NT2/D1 (cell line): Measurements from ENCODE around the gene KLF13.

Experiments used
- DNase-seq: peaks from one replicate; pipeline ENCODE4 v3.0.0-alpha.2; 2011; ENCODE audit warnings: low read depth, low spot score
- H3K27me3 ChIP-seq: 2 replicates; pipeline ENCODE4 v1.6.0; 2011; ENCODE audit warnings: mild to moderate bottlenecking; ENCODE audit not compliant: insufficient read length, insufficient read depth
- H3K36me3 ChIP-seq: 2 replicates; pipeline ENCODE4 v1.6.1; 2011; ENCODE audit warnings: mild to moderate bottlenecking, low read length, mixed read lengths; ENCODE audit not compliant: insufficient read depth, insufficient read length
- H3K4me1 ChIP-seq: 2 replicates; pipeline ENCODE4 v1.5.1; 2011; ENCODE audit not compliant: insufficient read depth, insufficient read length
- H3K4me3 ChIP-seq: 2 replicates; pipeline ENCODE4 v1.5.1; 2011; ENCODE audit warnings: low read depth; ENCODE audit not compliant: insufficient read length
- H3K9ac ChIP-seq: 2 replicates; pipeline ENCODE4 v1.6.0; 2011; ENCODE audit warnings: low read depth; ENCODE audit not compliant: insufficient read length
- H3K9me3 ChIP-seq: 2 replicates; pipeline ENCODE4 v1.5.1; 2011; ENCODE audit warnings: mild to moderate bottlenecking, low read length; ENCODE audit not compliant: insufficient read depth
- SUZ12 ChIP-seq: IDR thresholded peaks from 2 replicates; pipeline ENCODE4 v1.6.1; 2011; ENCODE audit not compliant: insufficient read length, insufficient read depth; ENCODE audit errors: extremely low read depth
- YY1 ChIP-seq: IDR thresholded peaks from 2 replicates; pipeline ENCODE4 v1.6.1; 2011; ENCODE audit not compliant: insufficient read length, insufficient read depth
- ZNF274 ChIP-seq: IDR thresholded peaks from 2 replicates; pipeline ENCODE4 v1.6.1; 2011; ENCODE audit warnings: mild to moderate bottlenecking, low read depth, low read length

KLF13 gene

GRCh38 chr15:31330836-31331235, 4.2 kb downstream of the KLF13 start:
- H3K36me3 ChIP-seq, result no peaks in the 10 kb centered on the region
- H3K27me3 ChIP-seq, result peaks cover 11% of the 10 kb centered on the region
- H3K9me3 ChIP-seq, result no peaks in the 10 kb centered on the region
- no peak overlapping the region for H3K9ac ChIP-seq
- H3K4me1 ChIP-seq, result peaks cover 9% of the 10 kb centered on the region
- H3K4me3 ChIP-seq, result no peak overlapping the region
- TF ChIP-seq SUZ12 (no peak), YY1 (no peak), ZNF274 (no peak)
- DNase-seq, result no peak

GRCh38 chr15:31331389-31331788, 4.8 kb downstream of the KLF13 start:
- no peak for TF ChIP-seq SUZ12
- TF ChIP-seq ZNF274, result no peak
- no peak for TF ChIP-seq YY1
- no peaks in the 10 kb centered on the region for H3K36me3 ChIP-seq
- no peak overlapping the region for H3K4me3 ChIP-seq
- peaks cover 9% of the 10 kb centered on the region for H3K4me1 ChIP-seq
- peaks cover 11% of the 10 kb centered on the region for H3K27me3 ChIP-seq
- DNase-seq, result no peak
- H3K9ac ChIP-seq, result no peak overlapping the region
- no peaks in the 10 kb centered on the region for H3K9me3 ChIP-seq

GRCh38 chr15:31332020-31332680, 5.5 kb downstream of the KLF13 start:
- Histone ChIP-seq H3K9me3 (no peaks in the 10 kb centered on the region), H3K4me3 (no peak overlapping the region), H3K9ac (no peak overlapping the region), H3K27me3 (peaks cover 11% of the 10 kb centered on the region), H3K4me1 (peaks cover 11% of the 10 kb centered on the region), H3K36me3 (no peaks in the 10 kb centered on the region)
- TF ChIP-seq YY1, result no peak
- TF ChIP-seq SUZ12, result no peak
- no peak for TF ChIP-seq ZNF274
- no peak for DNase-seq

- H3K4me3 ChIP-seq, result no peak overlapping the region
- no peaks in the 10 kb centered on the region for H3K36me3 ChIP-seq
- peaks cover 11% of the 10 kb centered on the region for H3K27me3 ChIP-seq
- H3K9ac ChIP-seq, result no peak overlapping the region
- H3K4me1 ChIP-seq, result peaks cover 11% of the 10 kb centered on the region
- DNase-seq, result no peak
- TF ChIP-seq SUZ12, result no peak
- no peak for TF ChIP-seq YY1
- no peak for TF ChIP-seq ZNF274
- H3K9me3 ChIP-seq, result no peaks in the 10 kb centered on the region
Observed at GRCh38 chr15:31332681-31333071, 6.0 kb downstream of the KLF13 start.

GRCh38 chr15:31333119-31333518, 6.5 kb downstream of the KLF13 start:
- TF ChIP-seq SUZ12, result no peak
- no peak for TF ChIP-seq YY1
- no peak for TF ChIP-seq ZNF274
- H3K4me3 ChIP-seq, result no peak overlapping the region
- no peak overlapping the region for H3K9ac ChIP-seq
- H3K9me3 ChIP-seq, result no peaks in the 10 kb centered on the region
- H3K4me1 ChIP-seq, result peaks cover 11% of the 10 kb centered on the region
- peaks cover 11% of the 10 kb centered on the region for H3K27me3 ChIP-seq
- H3K36me3 ChIP-seq, result no peaks in the 10 kb centered on the region
- DNase-seq, result no peak

- Histone ChIP-seq H3K36me3 (no peaks in the 10 kb centered on the region), H3K9me3 (no peaks in the 10 kb centered on the region), H3K4me3 (no peak overlapping the region), H3K4me1 (peaks cover 16% of the 10 kb centered on the region), H3K27me3 (peaks cover 11% of the 10 kb centered on the region), H3K9ac (no peak overlapping the region)
- DNase-seq, result no peak
- no peak for TF ChIP-seq YY1
- no peak for TF ChIP-seq ZNF274
- no peak for TF ChIP-seq SUZ12
Observed at GRCh38 chr15:31333820-31334219, 7.2 kb downstream of the KLF13 start.

GRCh38 chr15:31335989-31336592, 9.5 kb downstream of the KLF13 start:
- H3K4me3 ChIP-seq, result no peak overlapping the region
- H3K9ac ChIP-seq, result no peak overlapping the region
- H3K36me3 ChIP-seq, result no peaks in the 10 kb centered on the region
- H3K4me1 ChIP-seq, result peaks cover 13% of the 10 kb centered on the region
- no peaks in the 10 kb centered on the region for H3K27me3 ChIP-seq
- TF ChIP-seq SUZ12 (no peak), ZNF274 (no peak), YY1 (no peak)
- no peaks in the 10 kb centered on the region for H3K9me3 ChIP-seq
- no peak for DNase-seq

GRCh38 chr15:31336593-31337295, 10.1 kb downstream of the KLF13 start:
- no peak overlapping the region for H3K4me3 ChIP-seq
- H3K36me3 ChIP-seq, result no peaks in the 10 kb centered on the region
- DNase-seq, result no peak
- peaks cover 9% of the 10 kb centered on the region for H3K4me1 ChIP-seq
- H3K9ac ChIP-seq, result no peak overlapping the region
- TF ChIP-seq YY1 (no peak), ZNF274 (no peak), SUZ12 (no peak)
- H3K9me3 ChIP-seq, result no peaks in the 10 kb centered on the region
- H3K27me3 ChIP-seq, result no peaks in the 10 kb centered on the region
